ENCODE results near the gene RBL2.
A peak's percentile ranks its signal among the peaks of the same experiment; 100 is the strongest.

RBL2 gene

DNA sequence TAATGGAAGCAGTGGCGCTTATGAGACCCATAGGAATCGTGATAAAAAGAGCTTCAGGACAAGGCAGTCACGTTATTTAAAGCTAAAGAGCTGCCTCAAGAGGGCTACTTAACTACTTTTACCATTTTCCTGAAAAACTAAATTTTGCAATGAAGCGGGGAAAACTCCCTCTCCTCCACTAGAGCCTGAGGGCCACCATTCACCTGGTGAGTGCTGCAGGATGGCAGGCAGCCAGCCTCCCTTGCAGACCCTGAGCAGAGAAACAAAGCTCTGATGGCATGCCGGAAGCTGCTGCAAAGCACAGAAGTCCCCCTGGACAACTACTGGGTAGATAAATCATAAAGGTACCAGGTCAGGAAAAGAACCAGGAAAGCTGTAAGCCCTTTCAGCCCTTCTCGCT lies 60.4 kb downstream of the RBL2 start:
- Histone ChIP-seq H3K4me1 (no peaks in the 10 kb centered on the region), H3K36me3 (ENCODE audit: control insufficient read depth, insufficient read depth, low read length) (no peaks in the 10 kb centered on the region), H3K4me2 (ENCODE audit: low read length) (no peak overlapping the region), H3K27me3 (ENCODE audit: control insufficient read depth, insufficient read depth, low read length) (no peaks in the 10 kb centered on the region), H3K27ac (no peak overlapping the region), H3K4me3 (ENCODE audit: low read depth, low read length) (no peak overlapping the region), H2AFZ (no peak overlapping the region), H3K9me3 (ENCODE audit: control insufficient read depth, low read length) (no peaks in the 10 kb centered on the region), H3K9ac (no peak overlapping the region), H3K79me2 (no peaks in the 10 kb centered on the region)
- TF ChIP-seq CTCF (IDR thresholded peaks at IDR 0.05) = no peak

DNA sequence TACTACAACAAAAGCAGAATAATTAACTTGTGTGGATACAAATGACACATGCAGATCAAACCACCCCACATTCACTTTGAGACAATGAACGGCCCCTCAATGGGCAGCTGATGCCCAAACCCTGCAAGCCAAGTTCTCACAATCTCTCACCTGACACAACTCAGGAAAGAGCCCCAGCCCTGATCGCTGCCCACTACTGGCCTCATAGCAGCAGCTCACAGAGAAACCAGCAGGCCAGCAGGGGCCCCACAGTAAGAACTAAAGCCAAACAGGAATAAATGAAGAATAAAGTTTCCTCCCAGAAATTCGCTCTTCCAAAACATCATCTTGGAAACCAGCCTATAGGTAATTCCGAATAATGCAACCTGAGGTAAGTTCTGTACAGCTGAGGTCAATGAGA lies 61.1 kb downstream of the RBL2 start:
- Histone ChIP-seq H3K79me2 (peaks cover 2% of the 10 kb centered on the region), H3K27ac (no peak overlapping the region), H3K9me3 (ENCODE audit: control insufficient read depth, low read length) (no peaks in the 10 kb centered on the region), H3K36me3 (ENCODE audit: control insufficient read depth, insufficient read depth, low read length) (no peaks in the 10 kb centered on the region), H3K9ac (no peak overlapping the region), H3K27me3 (ENCODE audit: control insufficient read depth, insufficient read depth, low read length) (no peaks in the 10 kb centered on the region), H3K4me2 (ENCODE audit: low read length) (no peak overlapping the region), H2AFZ (no peak overlapping the region), H3K4me1 (no peaks in the 10 kb centered on the region), H3K4me3 (ENCODE audit: low read depth, low read length) (no peak overlapping the region)
- peak; percentile 5 for TF ChIP-seq CTCF (IDR thresholded peaks at IDR 0.05)

GRCh38 chr16:53498984-53499383 lies 64.7 kb downstream of the RBL2 start:
- Histone ChIP-seq H3K36me3 (ENCODE audit: control insufficient read depth, insufficient read depth, low read length) (no peaks in the 10 kb centered on the region), H2AFZ (no peak overlapping the region), H3K79me2 (peaks cover 8% of the 10 kb centered on the region), H3K27ac (no peak overlapping the region), H3K9me3 (ENCODE audit: control insufficient read depth, low read length) (no peaks in the 10 kb centered on the region), H3K9ac (no peak overlapping the region), H3K4me2 (ENCODE audit: low read length) (no peak overlapping the region), H3K4me3 (ENCODE audit: low read depth, low read length) (no peak overlapping the region), H3K27me3 (ENCODE audit: control insufficient read depth, insufficient read depth, low read length) (no peaks in the 10 kb centered on the region), H3K4me1 (peaks cover 9% of the 10 kb centered on the region)
- no peak for TF ChIP-seq CTCF (IDR thresholded peaks at IDR 0.05)

DNA sequence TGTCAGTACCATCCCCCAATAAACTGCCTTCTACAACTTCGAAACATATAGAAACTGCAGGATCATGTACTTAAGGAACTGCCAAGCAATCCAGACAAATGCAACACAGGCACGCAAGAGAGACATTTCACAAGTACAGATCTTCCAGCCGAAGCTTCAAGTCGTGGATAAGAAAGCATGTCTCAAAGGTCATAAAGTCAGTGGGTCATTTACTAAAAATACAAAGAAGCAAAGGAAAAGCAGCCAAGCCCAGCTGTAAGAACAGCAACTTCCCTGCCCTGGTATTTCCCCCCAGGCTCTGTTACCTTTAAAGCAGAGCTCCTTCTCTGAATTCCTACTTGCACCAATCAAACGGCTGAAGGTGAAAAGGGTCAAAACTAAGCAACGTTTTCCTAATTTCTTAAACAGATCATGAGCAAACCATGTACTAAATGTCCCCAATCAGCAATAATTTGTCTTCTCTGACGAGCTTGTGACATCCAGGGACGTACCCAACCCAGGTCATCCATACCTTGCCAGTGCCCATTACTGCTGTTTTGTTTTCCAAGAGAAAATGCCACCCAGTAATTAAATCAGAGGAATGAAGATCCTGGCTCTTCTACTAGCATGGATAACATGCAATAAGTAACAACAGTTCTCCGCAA lies 67.1 kb downstream of the RBL2 start:
- Histone ChIP-seq H3K4me3 (ENCODE audit: low read depth, low read length) (no peak overlapping the region), H3K36me3 (ENCODE audit: control insufficient read depth, insufficient read depth, low read length) (no peaks in the 10 kb centered on the region)

More for the DNA sequence above, 67.1 kb downstream of the RBL2 start:
- peaks cover 8% of the 10 kb centered on the region for H3K79me2 ChIP-seq
- H3K9ac ChIP-seq = no peak overlapping the region
- H3K4me1 ChIP-seq = peaks cover 17% of the 10 kb centered on the region
- H3K9me3 ChIP-seq (ENCODE audit: control insufficient read depth, low read length) = no peaks in the 10 kb centered on the region
- no peak overlapping the region for H3K27ac ChIP-seq
- H2AFZ ChIP-seq = no peak overlapping the region
- peak overlapping the region; percentile 85 for H3K4me2 ChIP-seq (ENCODE audit: low read length)
- TF ChIP-seq CTCF (IDR thresholded peaks at IDR 0.05) = no peak
- H3K27me3 ChIP-seq (ENCODE audit: control insufficient read depth, insufficient read depth, low read length) = no peaks in the 10 kb centered on the region

All from parathyroid adenoma (tissue), 2 donors.